Activated CD8-positive, alpha-beta T cell treated with anti-CD3 and anti-CD28 coated beads for 36 hours (primary cell): ENCODE results near the gene MEGF9. TPM values are rescaled to one million over a fixed set of nuclear protein-coding genes. Genes with fewer than 3 reads are reported as not detected.
A peak's percentile ranks its signal among the peaks of the same experiment; 100 is the strongest.

Source experiments
- ATAC-seq: fragments of 200-7000 bp; cut with Tn5 transposase; one replicate; pipeline ENCODE4 v1.10.0; 2021; ENCODE audit warnings: mild to moderate bottlenecking, moderate library complexity
- CTCF ChIA-PET: fragments of 350-600 bp; sonication (Branson Sonifier 250); formaldehyde crosslinking; loops from one replicate; lab custom pipeline; 2021; ENCODE audit warnings: antibody characterized with exemption; lab: Charles Lee
- POLR2A ChIA-PET: fragments of 350-600 bp; sonication (Branson Sonifier 250); formaldehyde crosslinking; loops from one replicate; lab custom pipeline; 2021; ENCODE audit warnings: antibody characterized with exemption; lab: Charles Lee
- DNase-seq: peaks from one replicate; pipeline ENCODE4 v3.0.0-alpha.2; 2020
- H3K27ac Mint-ChIP-seq: one replicate; pipeline ENCODE4 v1.8.0; 2021; ENCODE audit warnings: mild to moderate bottlenecking, mixed read lengths
- H3K27me3 Mint-ChIP-seq: one replicate; pipeline ENCODE4 v1.8.0; 2021; ENCODE audit warnings: mixed read lengths
- H3K36me3 Mint-ChIP-seq: one replicate; pipeline ENCODE4 v1.8.0; 2021; ENCODE audit warnings: low read depth, mixed read lengths
- H3K4me1 Mint-ChIP-seq: one replicate; pipeline ENCODE4 v1.8.0; 2021; ENCODE audit warnings: low read depth, mixed read lengths
- H3K4me3 Mint-ChIP-seq: one replicate; pipeline ENCODE4 v1.8.0; 2021; ENCODE audit warnings: mild to moderate bottlenecking, moderate library complexity, mixed read lengths
- H3K9me3 Mint-ChIP-seq: one replicate; pipeline ENCODE4 v1.8.0; 2021; ENCODE audit warnings: mixed read lengths
- intact Hi-C: fragments of 100-400 bp; cut with micrococcal nuclease; formaldehyde crosslinking; loops from one replicate; pipeline ENCODE4 v1.10.0; 2022
- total RNA-seq, 2 experiments: library from RNA; stranded (reverse); gene quantifications; one replicate each; pipeline ENCODE4 v1.2.3, GENCODE V29; 2021
- TF ChIP-seq, protein P1 (sequence below): fragments of 200-600 bp; IDR thresholded peaks from one replicate; pipeline ENCODE4 v1.8.0; 2022; ENCODE audit warnings: antibody characterized with exemption, mild to moderate bottlenecking

The MEGF9 gene
- total RNA-seq = 1 to 10 TPM; 3.0 to 3.2 TPM

- ChIA-PET CTCF (interaction anchor here (1.1 kb wide), 1 partner anchor 91 kb away, joined by 5 read pairs; no protein-coding TSS in a partner anchor), POLR2A (interaction anchor here (0.8 to 1.2 kb wide), 6 partner anchors 12 to 211 kb away, joined by 3 to 4 read pairs (median 3); no protein-coding TSS in a partner anchor)
- H3K9me3 Mint-ChIP-seq = no peaks in the 10 kb centered on the region
- ATAC-seq (peak; percentile 97), DNase-seq (peak; percentile 99)
- intact Hi-C loops = no loop called here
- TF ChIP-seq, protein P1, sequence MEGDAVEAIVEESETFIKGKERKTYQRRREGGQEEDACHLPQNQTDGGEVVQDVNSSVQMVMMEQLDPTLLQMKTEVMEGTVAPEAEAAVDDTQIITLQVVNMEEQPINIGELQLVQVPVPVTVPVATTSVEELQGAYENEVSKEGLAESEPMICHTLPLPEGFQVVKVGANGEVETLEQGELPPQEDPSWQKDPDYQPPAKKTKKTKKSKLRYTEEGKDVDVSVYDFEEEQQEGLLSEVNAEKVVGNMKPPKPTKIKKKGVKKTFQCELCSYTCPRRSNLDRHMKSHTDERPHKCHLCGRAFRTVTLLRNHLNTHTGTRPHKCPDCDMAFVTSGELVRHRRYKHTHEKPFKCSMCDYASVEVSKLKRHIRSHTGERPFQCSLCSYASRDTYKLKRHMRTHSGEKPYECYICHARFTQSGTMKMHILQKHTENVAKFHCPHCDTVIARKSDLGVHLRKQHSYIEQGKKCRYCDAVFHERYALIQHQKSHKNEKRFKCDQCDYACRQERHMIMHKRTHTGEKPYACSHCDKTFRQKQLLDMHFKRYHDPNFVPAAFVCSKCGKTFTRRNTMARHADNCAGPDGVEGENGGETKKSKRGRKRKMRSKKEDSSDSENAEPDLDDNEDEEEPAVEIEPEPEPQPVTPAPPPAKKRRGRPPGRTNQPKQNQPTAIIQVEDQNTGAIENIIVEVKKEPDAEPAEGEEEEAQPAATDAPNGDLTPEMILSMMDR = no peak
- H3K27ac Mint-ChIP-seq = peak within 1 kb of the TSS; percentile 84
- H3K36me3 Mint-ChIP-seq = no peaks in the 10 kb centered on the region
- H3K4me3 Mint-ChIP-seq = peak within 1 kb of the TSS; percentile 79
- no peaks in the 10 kb centered on the region for H3K27me3 Mint-ChIP-seq
- peaks cover 31% of the 10 kb centered on the region for H3K4me1 Mint-ChIP-seq
These were observed at the start of gene MEGF9 for GRCh38 chr9:120714088-120714845. Gene MEGF9, minus strand, starts transcription at chr9:120714470. Its CDS starts 112 bp downstream, at chr9:120714358.

DNA sequence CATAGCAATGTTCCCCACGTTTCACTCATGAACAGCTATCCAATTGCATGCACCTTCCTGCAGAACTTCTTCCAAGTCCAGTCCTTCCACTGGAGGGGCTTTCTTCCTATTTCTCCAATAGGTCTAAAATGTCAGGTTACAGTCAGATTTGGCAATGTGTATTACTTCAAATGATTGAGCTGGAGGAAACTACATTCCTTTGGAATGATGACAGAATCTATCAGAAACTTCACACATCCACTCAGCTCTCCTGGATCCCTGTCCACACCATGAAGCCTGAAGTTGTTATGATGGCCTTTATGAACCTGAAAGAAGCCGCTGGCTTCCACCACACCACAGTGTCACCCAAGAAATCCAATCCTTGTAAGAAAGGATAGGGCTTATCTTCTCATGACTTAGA lies 46.7 kb upstream of the MEGF9 start:
- peaks cover 12% of the 10 kb centered on the region for H3K36me3 Mint-ChIP-seq
- H3K9me3 Mint-ChIP-seq = no peaks in the 10 kb centered on the region
- POLR2A ChIA-PET = interaction anchor here (0.8 kb wide), 1 partner anchor 32 kb away, joined by 3 read pairs; the partner anchor contains the start of gene FBXW2
- CTCF ChIA-PET = interaction anchor here (0.9 to 1.8 kb wide), 6 partner anchors 8 to 299 kb away, joined by 3 to 9 read pairs (median 4); partner anchors contain the start of gene PSMD5
- TF ChIP-seq, protein P1 = no peak
- DNase-seq = no peak
- ATAC-seq = no peak
- H3K27ac Mint-ChIP-seq = no peak overlapping the region
- intact Hi-C loops = no loop called here
- peaks cover 22% of the 10 kb centered on the region for H3K4me1 Mint-ChIP-seq
- no peak overlapping the region for H3K4me3 Mint-ChIP-seq
- no peaks in the 10 kb centered on the region for H3K27me3 Mint-ChIP-seq

GRCh38 chr9:120759755-120760400 lies 45.6 kb upstream of the MEGF9 start:
- ATAC-seq = no peak
- Mint-ChIP-seq H3K36me3 (peaks cover 12% of the 10 kb centered on the region), H3K4me3 (no peak overlapping the region), H3K4me1 (peaks cover 22% of the 10 kb centered on the region), H3K27me3 (no peaks in the 10 kb centered on the region), H3K27ac (peak overlapping the region; percentile 0), H3K9me3 (no peaks in the 10 kb centered on the region)
- TF ChIP-seq, protein P1 = no peak
- no peak for DNase-seq
- CTCF ChIA-PET = interaction anchor here (0.9 to 6.0 kb wide), 3 partner anchors 8 to 301 kb away, joined by 4 to 76 read pairs (median 4); no protein-coding TSS in a partner anchor
- intact Hi-C loops = loop anchor here (5.0 kb wide), 4 partner anchors 82 to 312 kb away; partner anchors contain the start of genes CNTRL, PHF19, PSMD5 and TRAF1
- POLR2A ChIA-PET = interaction anchor here (0.6 kb wide), 1 partner anchor 140 kb away, joined by 3 read pairs; no protein-coding TSS in a partner anchor

- peak overlapping the region; percentile 11 for H3K27ac Mint-ChIP-seq
These were observed 44.3 kb upstream of the MEGF9 start for GRCh38 chr9:120758544-120758943.

More at GRCh38 chr9:120758544-120758943, 44.3 kb upstream of the MEGF9 start:
- TF ChIP-seq, protein P1 = no peak
- peaks cover 12% of the 10 kb centered on the region for H3K36me3 Mint-ChIP-seq
- ATAC-seq = no peak
- POLR2A ChIA-PET = interaction anchor here (1.0 kb wide), 1 partner anchor 9 kb away, joined by 3 read pairs; no protein-coding TSS in a partner anchor
- H3K4me1 Mint-ChIP-seq = peaks cover 22% of the 10 kb centered on the region
- H3K9me3 Mint-ChIP-seq = no peaks in the 10 kb centered on the region
- CTCF ChIA-PET = interaction anchor here (0.5 to 6.0 kb wide), 3 partner anchors 9 to 403 kb away, joined by 3 to 76 read pairs (median 4); no protein-coding TSS in a partner anchor
- no peak for DNase-seq
- no peak overlapping the region for H3K4me3 Mint-ChIP-seq
- intact Hi-C loops = loop anchor here (5.0 kb wide), 4 partner anchors 84 to 314 kb away; partner anchors contain the start of genes CNTRL, PHF19, PSMD5 and TRAF1
- no peaks in the 10 kb centered on the region for H3K27me3 Mint-ChIP-seq
